Tibial artery (tissue), 4 donors: ENCODE data around the gene CYLD.

Experiments used
- DNase-seq, 2 donors: peaks; one replicate each; pipeline ENCODE4 v3.0.0-alpha.2; 2019
- H3K27ac ChIP-seq, 2 donors: fragments of 200-600 bp; sonication (generic) in 1 of 2; 1 replicate in 1 of 2; 2 replicates in 1 of 2; pipeline ENCODE4 v1.5.1; 2018 to 2019; ENCODE audit warnings: mild to moderate bottlenecking in 1 of 2
- H3K27me3 ChIP-seq, 2 donors: fragments of 200-600 bp; sonication (generic) in 1 of 2; one replicate each; pipeline versions ENCODE4 v1.5.1 to v1.6.0; 2016 to 2019
- H3K36me3 ChIP-seq, 3 donors: fragments of 200-600 bp; sonication (generic) in 2 of 3; one replicate each; pipeline ENCODE4 v1.5.1; 2016 to 2019; ENCODE audit warnings: mild to moderate bottlenecking in 2 of 3
- H3K4me1 ChIP-seq, 4 donors: fragments of 200-600 bp; sonication (generic) in 2 of 4; 1 replicate in 3 of 4; 2 replicates in 1 of 4; pipeline ENCODE4 v1.5.1; 2016 to 2019
- H3K4me3 ChIP-seq, 2 donors: fragments of 200-600 bp; sonication (generic) in 1 of 2; 1 replicate in 1 of 2; 2 replicates in 1 of 2; pipeline ENCODE4 v1.5.1; 2018 to 2019; ENCODE audit warnings: mild to moderate bottlenecking in 2 of 2
- H3K9me3 ChIP-seq, 3 donors: fragments of 200-600 bp; sonication (generic) in 1 of 3; one replicate each; pipeline ENCODE4 v1.5.1; 2016 to 2019
- CTCF ChIP-seq, 2 experiments: fragments of 200-600 bp in 1 of 2; fragments of 450-650 bp in 1 of 2; IDR thresholded peaks; one replicate each; pipeline ENCODE4 v1.5.1; 2017 to 2019; ENCODE audit warnings: antibody characterized with exemption in 2 of 2, mild to moderate bottlenecking in 1 of 2, moderate library complexity in 1 of 2
- intact Hi-C: fragments of 100-400 bp; cut with DNase I; formaldehyde crosslinking; loops from one replicate; pipeline ENCODE4 v1.15.0; 2023; ENCODE audit warnings: low total_unique reads

The CYLD gene

GRCh38 chr16:50722960-50723359 is 18.9 kb upstream of the CYLD start:
- Histone ChIP-seq H3K27me3 (no peaks in the 10 kb centered on the region), H3K9me3 (no peaks in the 10 kb centered on the region), H3K4me1 (no peaks in the 10 kb centered on the region), H3K36me3 (peaks cover 0 to 9% (median 3%) of the 10 kb centered on the region in 3 donors), H3K27ac (no peak overlapping the region), H3K4me3 (no peak overlapping the region)
- intact Hi-C loops, result no loop called here
- DNase-seq, result no peak
- no peak for TF ChIP-seq CTCF (IDR thresholded peaks at IDR 0.05)

- H3K36me3 ChIP-seq, result peaks cover 0 to 9% (median 3%) of the 10 kb centered on the region in 3 donors
- no peaks in the 10 kb centered on the region for H3K27me3 ChIP-seq
- H3K4me1 ChIP-seq, result no peaks in the 10 kb centered on the region
- no peaks in the 10 kb centered on the region for H3K9me3 ChIP-seq
- intact Hi-C loops, result no loop called here
- TF ChIP-seq CTCF (IDR thresholded peaks at IDR 0.05), result no peak
- DNase-seq, result no peak
- no peak overlapping the region for H3K27ac ChIP-seq
- no peak overlapping the region for H3K4me3 ChIP-seq
Measured at GRCh38 chr16:50724306-50724705, 17.6 kb upstream of the CYLD start.

- peak overlapping the region; percentile 66 to 73 for H3K27ac ChIP-seq
- no peaks in the 10 kb centered on the region for H3K9me3 ChIP-seq
- intact Hi-C loops, result no loop called here
- TF ChIP-seq CTCF (IDR thresholded peaks at IDR 0.05), result no peak
- no peaks in the 10 kb centered on the region for H3K36me3 ChIP-seq
- H3K4me1 ChIP-seq, result peaks cover 0 to 35% (median 12%) of the 10 kb centered on the region in 4 donors
- H3K27me3 ChIP-seq, result no peaks in the 10 kb centered on the region
- no peak overlapping the region for H3K4me3 ChIP-seq
- peak in 1 of 2 donors; percentile 54 for DNase-seq
Measured at GRCh38 chr16:50731130-50731988, 10.5 kb upstream of the CYLD start.

GRCh38 chr16:50731989-50732832 is 9.7 kb upstream of the CYLD start:
- peaks cover 0 to 35% (median 12%) of the 10 kb centered on the region in 4 donors for H3K4me1 ChIP-seq
- H3K27me3 ChIP-seq, result no peaks in the 10 kb centered on the region
- H3K36me3 ChIP-seq, result no peaks in the 10 kb centered on the region
- intact Hi-C loops, result no loop called here
- TF ChIP-seq CTCF (IDR thresholded peaks at IDR 0.05), result no peak
- H3K4me3 ChIP-seq, result no peak overlapping the region
- H3K27ac ChIP-seq, result peak overlapping the region; percentile 66 to 73
- H3K9me3 ChIP-seq, result no peaks in the 10 kb centered on the region
- DNase-seq, result peak in 1 of 2 donors; percentile 39

GRCh38 chr16:50733468-50733867 is 8.4 kb upstream of the CYLD start:
- intact Hi-C loops, result no loop called here
- H3K27ac ChIP-seq, result peak overlapping the region; percentile 66 to 73
- H3K9me3 ChIP-seq, result no peaks in the 10 kb centered on the region
- no peak for DNase-seq
- no peak overlapping the region for H3K4me3 ChIP-seq
- H3K27me3 ChIP-seq, result no peaks in the 10 kb centered on the region
- peaks cover 0 to 35% (median 12%) of the 10 kb centered on the region in 4 donors for H3K4me1 ChIP-seq
- no peak for TF ChIP-seq CTCF (IDR thresholded peaks at IDR 0.05)
- no peaks in the 10 kb centered on the region for H3K36me3 ChIP-seq
